Suppressor macrophage treated with lipopolysaccharide for 1 hour (primary cell): ENCODE data around the gene LSAMP.
"Not testable (repeated sequence)": the region's sequence is repeated elsewhere in the genome, so short reads cannot be mapped to it uniquely, and the experiment has no call there.

Experiments used
- DNase-seq, 3 donors: peaks; one replicate each; pipeline ENCODE4 v3.0.0-alpha.2; 2020 to 2022

The LSAMP gene

DNA sequence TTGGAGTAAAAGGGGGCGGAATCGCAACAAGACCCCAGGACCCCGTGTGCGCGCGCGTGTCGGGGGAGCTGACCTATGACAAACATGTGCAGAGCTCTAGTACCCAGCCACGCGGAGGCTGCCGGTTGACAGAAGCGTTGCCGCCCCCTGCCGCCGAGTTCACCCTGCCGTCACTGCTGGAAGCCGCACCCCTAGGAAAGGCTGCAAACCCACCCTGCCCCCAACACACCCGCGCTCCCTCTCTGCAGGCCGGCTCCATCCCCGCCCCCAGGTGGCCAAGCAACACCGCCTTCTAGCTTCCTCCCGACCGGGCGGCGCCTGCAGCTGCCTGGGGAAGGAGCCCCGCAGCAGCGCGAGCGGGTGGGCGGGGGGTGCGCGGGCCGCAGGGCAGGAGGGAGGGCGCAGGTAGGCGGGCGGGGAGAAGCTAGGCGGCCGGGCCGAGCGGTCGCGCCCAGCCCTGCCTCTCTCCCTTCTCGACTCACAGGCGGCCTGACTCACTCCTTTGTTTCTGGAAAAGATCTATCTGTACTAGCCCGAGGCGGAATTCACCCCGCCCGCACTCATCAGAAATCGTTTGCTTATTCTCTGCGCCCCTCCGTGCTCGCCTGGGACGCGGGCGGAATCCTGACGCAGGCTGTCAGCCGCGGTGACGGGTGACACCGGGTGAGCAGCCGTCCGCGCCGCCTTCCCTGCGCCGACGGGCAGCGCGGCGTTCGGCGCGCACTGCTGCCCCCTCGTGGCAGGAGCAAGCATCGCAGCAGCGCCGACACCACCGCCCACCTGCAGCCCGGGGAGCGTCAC, 661.1 kb downstream of the LSAMP start:
- peak; percentile 88 to 92 (median 91) for DNase-seq

DNA sequence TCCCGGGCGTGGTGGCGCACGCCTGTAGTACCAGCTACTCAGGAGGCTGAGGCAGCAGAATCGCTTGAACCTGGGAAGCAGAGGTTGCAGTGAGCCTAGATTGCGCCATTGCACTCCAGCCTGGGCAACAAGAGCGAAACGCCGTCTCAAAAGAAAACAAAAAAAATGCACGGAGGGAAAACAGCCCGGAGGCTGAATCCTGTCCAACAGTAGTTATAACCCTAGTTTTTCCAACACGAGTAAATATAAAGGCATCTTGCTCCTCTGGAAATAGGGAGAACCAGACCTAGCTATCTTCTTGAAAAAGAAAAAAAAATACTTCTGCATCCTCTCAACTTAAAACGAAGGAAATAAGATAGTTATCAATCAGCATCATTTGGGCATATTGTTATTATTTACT, 661.9 kb downstream of the LSAMP start:
- DNase-seq: not testable (repeated sequence)

DNA sequence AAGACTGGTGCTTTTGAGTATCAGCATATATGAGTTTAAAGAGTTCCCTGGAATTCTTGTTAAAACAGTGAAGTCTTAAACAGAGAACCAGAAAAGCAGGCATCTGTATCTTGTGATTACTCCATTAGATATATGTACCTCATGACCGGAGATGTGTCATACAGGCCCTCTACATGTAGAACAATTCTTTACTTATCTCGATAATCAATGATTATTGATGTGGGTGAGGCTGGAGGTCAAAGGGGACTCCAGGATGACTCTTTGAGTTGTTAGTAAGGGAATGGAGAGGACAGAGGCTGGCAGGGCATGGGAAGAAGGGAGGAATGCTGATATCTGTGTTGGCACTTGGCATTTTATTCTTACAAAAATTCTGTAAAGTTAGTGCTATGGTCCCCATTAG, 666.3 kb downstream of the LSAMP start:
- DNase-seq: no peak

DNA sequence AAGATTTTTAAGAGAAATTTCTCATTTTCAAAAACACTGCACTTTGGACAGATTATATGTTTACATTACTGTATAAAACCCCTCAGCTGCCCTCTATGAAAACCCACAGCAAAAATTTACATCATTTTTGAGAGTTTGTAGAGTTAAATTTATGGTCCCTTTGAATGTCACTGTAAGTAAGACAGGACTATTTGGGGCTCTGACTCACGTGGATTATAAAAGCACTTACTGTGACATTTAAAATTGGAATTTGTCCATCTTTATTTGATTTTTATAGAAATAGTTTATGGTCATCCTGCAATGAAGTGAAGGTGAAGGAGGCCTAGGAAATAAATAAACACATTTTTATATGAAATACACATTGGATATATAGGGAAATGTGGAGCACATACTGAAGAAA, 672.3 kb downstream of the LSAMP start:
- DNase-seq: no peak

DNA sequence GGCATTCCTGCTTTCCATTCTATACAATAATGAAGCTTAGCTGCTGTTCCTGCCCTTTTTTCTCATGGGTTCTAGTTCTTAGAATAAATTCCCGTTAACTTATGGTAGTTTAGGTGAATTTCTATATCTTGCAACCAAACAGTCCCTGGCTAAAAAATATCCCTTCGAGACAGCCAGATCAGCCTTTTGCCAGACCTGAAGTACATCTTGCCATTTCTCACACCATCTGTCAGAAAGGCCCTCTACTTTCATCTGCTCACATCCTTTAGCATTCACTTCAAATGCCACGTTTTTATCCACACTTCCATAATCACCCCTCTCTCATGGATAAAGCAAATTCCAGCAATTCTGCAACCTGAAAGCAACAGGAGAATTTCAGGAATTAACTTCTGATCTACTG, 676.6 kb downstream of the LSAMP start:
- no peak for DNase-seq

DNA sequence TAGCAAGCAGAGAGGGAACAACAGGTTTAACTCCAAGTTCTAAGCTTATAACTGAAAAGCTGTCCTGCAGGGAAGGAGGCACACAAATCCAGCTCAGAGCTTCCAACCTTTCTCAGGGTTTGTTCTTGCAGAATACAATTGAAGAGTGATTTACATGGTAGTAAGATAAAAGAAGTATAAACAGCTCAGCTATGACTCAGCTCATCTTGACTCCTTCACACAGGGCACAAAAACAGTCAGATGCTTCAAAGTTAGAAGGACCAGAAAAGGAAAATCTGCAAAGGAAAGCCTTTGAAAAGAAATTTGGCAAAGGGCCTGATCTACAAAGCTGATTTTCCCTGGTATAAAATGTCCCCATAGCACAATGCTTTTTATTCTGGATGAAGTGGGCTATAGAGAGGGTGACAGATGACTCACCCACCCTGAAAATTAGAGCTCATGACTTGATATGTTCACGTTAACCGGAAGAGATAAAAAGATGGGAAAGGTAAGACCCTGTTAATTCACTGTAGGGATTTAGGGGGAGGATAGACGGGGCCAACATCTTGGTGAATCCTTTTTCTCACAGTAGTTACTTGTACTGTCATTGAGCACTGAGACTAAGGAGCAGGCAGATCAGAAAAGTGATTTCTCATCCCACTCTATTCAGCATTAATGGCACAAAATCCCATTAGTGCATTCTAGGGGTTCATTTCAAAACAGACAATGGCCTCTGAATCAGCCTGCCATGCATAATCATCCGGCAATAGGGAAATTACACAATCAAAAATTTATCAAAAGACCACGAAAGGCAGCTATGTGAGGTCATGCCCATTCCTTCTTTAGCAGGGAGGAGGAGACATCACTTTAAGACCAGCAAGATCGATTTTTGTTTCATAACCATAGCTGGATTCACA, 678.5 kb downstream of the LSAMP start:
- DNase-seq: peak in 1 of 3 donors; percentile 2

DNA sequence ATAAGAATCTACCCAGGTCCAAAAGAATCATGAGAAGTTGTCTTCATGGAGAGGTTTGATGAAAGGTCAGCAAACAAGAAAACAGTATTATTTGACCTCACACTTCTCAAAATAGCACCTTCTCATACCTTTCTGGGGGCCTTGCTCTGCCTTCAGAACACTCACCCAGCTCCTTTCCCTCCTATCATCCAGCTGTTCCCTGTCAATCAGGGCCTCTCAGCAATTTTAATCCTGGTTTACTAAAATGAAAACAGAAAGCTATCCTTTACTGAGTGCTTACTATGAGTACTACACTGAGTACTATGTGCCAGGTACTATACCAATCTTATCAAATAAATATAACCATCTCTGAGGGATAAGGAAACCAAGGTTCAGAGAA, 683.4 kb downstream of the LSAMP start:
- DNase-seq: no peak

DNA sequence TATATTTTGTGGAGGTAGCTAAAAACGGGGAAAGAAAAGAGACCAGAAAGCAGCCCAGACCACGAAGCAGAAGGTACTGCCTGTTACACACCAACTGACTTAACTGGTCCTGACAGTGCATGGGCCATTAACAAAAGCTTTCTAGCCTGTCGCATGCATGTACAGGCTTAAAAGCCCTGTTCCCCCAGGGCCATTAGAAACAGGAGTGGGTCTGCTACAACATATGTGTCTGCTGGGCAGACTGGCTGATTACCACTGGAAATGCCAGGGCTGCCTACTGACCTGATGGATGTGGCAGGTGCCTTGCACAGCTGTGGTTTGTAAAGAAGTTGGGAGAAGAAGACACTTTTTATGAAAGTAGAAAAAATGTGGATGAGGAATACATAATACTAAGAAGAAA, 684.6 kb downstream of the LSAMP start:
- DNase-seq: no peak

DNA sequence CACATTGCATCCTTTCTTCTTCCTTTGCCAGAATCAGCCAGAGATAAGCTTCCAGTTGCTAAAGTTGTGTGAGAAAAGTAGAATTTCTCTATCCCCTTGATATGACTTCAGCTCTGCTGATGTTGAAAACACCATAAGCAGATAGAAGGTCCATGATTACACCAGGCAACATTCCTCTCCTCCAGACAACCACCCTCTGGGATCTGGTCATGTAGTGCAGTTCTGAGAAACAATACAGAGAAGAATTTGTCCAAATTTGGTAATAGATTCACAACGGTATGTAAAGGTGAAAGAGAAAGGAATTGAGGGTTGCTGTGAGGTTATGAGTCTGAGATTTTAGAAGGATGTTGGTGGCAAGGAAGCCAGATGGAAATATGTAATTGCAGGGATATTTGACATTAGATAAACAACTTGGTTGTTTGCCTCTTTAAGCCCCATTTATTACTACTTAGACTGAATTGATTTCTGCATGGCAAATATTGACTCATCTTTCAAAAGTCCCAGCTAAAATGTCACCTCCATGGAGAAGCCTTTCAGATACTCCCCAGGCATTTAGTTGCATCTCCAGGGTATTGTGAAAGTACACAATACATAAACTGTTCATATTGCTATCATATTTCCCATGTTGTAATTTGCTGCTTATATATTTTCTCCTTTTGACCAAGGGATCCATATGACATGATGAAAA, 687.1 kb downstream of the LSAMP start:
- DNase-seq: no peak

DNA sequence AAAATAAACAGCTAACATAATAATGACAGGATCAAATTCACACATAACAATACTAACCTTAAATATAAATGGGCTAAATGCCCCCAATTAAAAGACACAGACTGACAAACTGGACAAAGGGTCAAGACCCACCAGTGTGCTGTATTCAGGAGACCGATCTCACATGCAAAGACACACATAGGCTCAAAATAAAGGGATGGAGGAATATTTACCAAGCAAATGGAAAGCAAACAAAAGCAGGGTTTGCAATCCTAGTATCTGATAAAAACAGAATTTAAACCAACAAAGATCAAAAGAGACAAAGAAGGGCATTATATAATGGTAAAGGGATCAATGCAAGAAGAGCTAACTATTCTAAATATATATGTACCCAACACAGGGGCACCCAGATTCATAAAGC, 692.3 kb downstream of the LSAMP start:
- not testable (repeated sequence) for DNase-seq
